H9 (cell line): ENCODE measurements around the gene UGT1A6. TPM values are rescaled to one million over a fixed set of nuclear protein-coding genes. Genes with fewer than 3 reads are reported as not detected.

Experiments used
- DNase-seq: peaks from one replicate; pipeline ENCODE4 v3.0.0-alpha.2; 2017
- H2AFZ ChIP-seq: one replicate; pipeline ENCODE4 v1.6.1; 2013; ENCODE audit warnings: mild to moderate bottlenecking, low read length, control low read depth, moderate library complexity
- H2AK5ac ChIP-seq: 2 replicates; pipeline ENCODE4 v1.6.1; 2013; ENCODE audit warnings: low read length, control low read depth, mixed read lengths; ENCODE audit not compliant: insufficient read length
- H2BK120ac ChIP-seq: one replicate; pipeline ENCODE4 v1.6.1; 2013; ENCODE audit warnings: low read depth, mild to moderate bottlenecking, low read length, control low read depth, inconsistent platforms; ENCODE audit not compliant: poor library complexity, severe bottlenecking
- H2BK12ac ChIP-seq: 2 replicates; pipeline ENCODE4 v1.6.1; 2013; ENCODE audit warnings: low read length, control low read depth, mixed read lengths, low read depth; ENCODE audit not compliant: insufficient read length
- H2BK15ac ChIP-seq: 2 replicates; pipeline ENCODE4 v1.6.1; 2013; ENCODE audit warnings: low read depth, low read length, control low read depth
- H2BK20ac ChIP-seq: one replicate; pipeline ENCODE4 v1.6.1; 2013; ENCODE audit warnings: low read depth, mild to moderate bottlenecking, low read length, control low read depth, inconsistent platforms; ENCODE audit not compliant: poor library complexity, severe bottlenecking
- H2BK5ac ChIP-seq: 2 replicates; pipeline ENCODE4 v1.6.1; 2013; ENCODE audit warnings: low read length, control low read depth, mixed read lengths; ENCODE audit not compliant: insufficient read length
- H3K14ac ChIP-seq: 2 replicates; pipeline ENCODE4 v1.6.1; 2013; ENCODE audit warnings: low read length, control low read depth; ENCODE audit not compliant: insufficient read depth
- H3K18ac ChIP-seq: 2 replicates; pipeline ENCODE4 v1.6.1; 2013; ENCODE audit warnings: low read depth, mild to moderate bottlenecking, mixed read lengths, low read length, control low read depth; ENCODE audit not compliant: insufficient read length
- H3K23ac ChIP-seq: 2 replicates; pipeline ENCODE4 v1.6.1; 2013; ENCODE audit warnings: low read length, control low read depth, mixed read lengths, low read depth; ENCODE audit not compliant: insufficient read length
- H3K23me2 ChIP-seq: 2 replicates; pipeline ENCODE4 v1.6.1; 2013; ENCODE audit warnings: low read depth, mild to moderate bottlenecking, mixed read lengths, low read length, control low read depth; ENCODE audit not compliant: insufficient read length, poor library complexity, severe bottlenecking
- H3K27ac ChIP-seq: 2 replicates; pipeline ENCODE4 v1.5.1; 2013; ENCODE audit warnings: low read length, control low read depth, mixed read lengths, low read depth; ENCODE audit not compliant: insufficient read length
- H3K27me3 ChIP-seq: 2 replicates; pipeline ENCODE4 v1.6.1; 2013; ENCODE audit warnings: low read length, control low read depth, inconsistent platforms; ENCODE audit not compliant: insufficient read depth
- H3K4ac ChIP-seq: 2 replicates; pipeline ENCODE4 v1.6.1; 2013; ENCODE audit warnings: low read depth, mild to moderate bottlenecking, control low read depth, inconsistent platforms, low read length, moderate library complexity
- H3K4me1 ChIP-seq: 2 replicates; pipeline ENCODE4 v1.6.1; 2013; ENCODE audit warnings: low read length, control low read depth, inconsistent platforms; ENCODE audit not compliant: insufficient read depth
- H3K4me2 ChIP-seq: 2 replicates; pipeline ENCODE4 v1.6.1; 2013; ENCODE audit warnings: low read length, control low read depth, mixed read lengths; ENCODE audit not compliant: insufficient read length, insufficient read depth
- H3K56ac ChIP-seq: 2 replicates; pipeline ENCODE4 v1.6.1; 2013; ENCODE audit warnings: low read depth, mild to moderate bottlenecking, mixed read lengths, low read length, control low read depth; ENCODE audit not compliant: insufficient read length
- H3K79me1 ChIP-seq: 2 replicates; pipeline ENCODE4 v1.6.1; 2013; ENCODE audit warnings: low read depth, mild to moderate bottlenecking, moderate library complexity, low read length, control low read depth, inconsistent platforms; ENCODE audit not compliant: insufficient read depth, poor library complexity, severe bottlenecking
- H3K79me2 ChIP-seq: 2 replicates; pipeline ENCODE4 v1.6.1; 2013; ENCODE audit warnings: low read length, control low read depth, inconsistent platforms; ENCODE audit not compliant: insufficient read depth
- H3K9ac ChIP-seq: 2 replicates; pipeline ENCODE4 v1.6.1; 2013; ENCODE audit warnings: low read length, control low read depth, mixed read lengths; ENCODE audit not compliant: insufficient read length; ENCODE audit errors: extremely low read depth
- H3K9me3 ChIP-seq: one replicate; pipeline ENCODE4 v1.6.1; 2013; ENCODE audit warnings: low read depth, low read length, inconsistent platforms; ENCODE audit not compliant: control insufficient read depth
- H3T11ph ChIP-seq: one replicate; pipeline ENCODE4 v1.6.1; 2013; ENCODE audit warnings: mild to moderate bottlenecking, low read length, control low read depth, inconsistent platforms
- H4K20me1 ChIP-seq: one replicate; pipeline ENCODE4 v1.6.1; 2013; ENCODE audit not compliant: control insufficient read depth, insufficient read length, insufficient read depth
- H4K5ac ChIP-seq: 2 replicates; pipeline ENCODE4 v1.6.1; 2013; ENCODE audit warnings: low read depth, mild to moderate bottlenecking, mixed read lengths, low read length, control low read depth; ENCODE audit not compliant: insufficient read length
- H4K8ac ChIP-seq: replicated peaks from 2 replicates; pipeline ENCODE4 v1.6.1; 2013; ENCODE audit warnings: low read length, control low read depth, mixed read lengths, low read depth; ENCODE audit not compliant: insufficient read length
- H4K91ac ChIP-seq: 2 replicates; pipeline ENCODE4 v1.6.1; 2013; ENCODE audit warnings: low read depth, mild to moderate bottlenecking, moderate library complexity, mixed read lengths, low read length, control low read depth; ENCODE audit not compliant: insufficient read length
- H3K27ac Mint-ChIP-seq, 3 experiments: 2 replicates in 2 of 3; 3 replicates in 1 of 3; pipeline ENCODE4 v1.8.0; 2020 to 2021; ENCODE audit warnings: mixed read lengths in 3 of 3, mild to moderate bottlenecking in 1 of 3, moderate library complexity in 1 of 3
- H3K27me3 Mint-ChIP-seq: 2 replicates; pipeline ENCODE4 v1.8.0; 2021; ENCODE audit warnings: low read depth, mild to moderate bottlenecking, moderate library complexity, mixed read lengths
- H3K36me3 Mint-ChIP-seq, 3 experiments: 2 replicates in 2 of 3; 3 replicates in 1 of 3; pipeline ENCODE4 v1.8.0; 2020 to 2021; ENCODE audit warnings: low read depth in 3 of 3, mixed read lengths in 3 of 3; ENCODE audit not compliant: insufficient read depth in 1 of 3
- H3K4me1 Mint-ChIP-seq, 2 experiments: 2 replicates each; pipeline ENCODE4 v1.8.0; 2020; ENCODE audit warnings: mixed read lengths in 2 of 2
- H3K4me3 Mint-ChIP-seq, 2 experiments: 2 replicates in 1 of 2; 3 replicates in 1 of 2; pipeline ENCODE4 v1.8.0; 2020 to 2021; ENCODE audit warnings: mild to moderate bottlenecking in 2 of 2, mixed read lengths in 2 of 2, moderate library complexity in 1 of 2
- H3K9me3 Mint-ChIP-seq, 2 experiments: 2 replicates in 1 of 2; 3 replicates in 1 of 2; pipeline ENCODE4 v1.8.0; 2020; ENCODE audit warnings: mild to moderate bottlenecking in 2 of 2, mixed read lengths in 2 of 2, moderate library complexity in 1 of 2
- WGBS: extraction: QIAGEN DNeasy Blood & Tissue Kit; methylation state at CpG from one replicate; pipeline ENCODE4 v1.1.7; 2013; ENCODE audit warnings: missing lambda C conversion rate, low lambda C conversion rate, mixed read lengths; ENCODE audit not compliant: insufficient read length; ENCODE audit errors: extremely low coverage; 5-methylcytosine and 5-hydroxymethylcytosine counted together
- total RNA-seq: library from RNA; stranded (reverse); gene quantifications from 2 replicates; pipeline ENCODE4 v1.2.1, GENCODE V29; 2021
- TF ChIP-seq, protein P1 (sequence below): fragments of 200-600 bp; sonication (generic); conservative IDR thresholded peaks from 3 replicates; pipeline ENCODE4 v1.8.0; 2021; ENCODE audit warnings: antibody characterized with exemption, mild to moderate bottlenecking

The UGT1A6 gene
- total RNA-seq, 1 experiment from 2014 or later, result not detected

- no peak for DNase-seq
- Histone ChIP-seq H2BK120ac (no peak overlapping the region), H2AK5ac (no peak overlapping the region), H3K79me1 (no peaks in the 10 kb centered on the region), H2BK5ac (no peak overlapping the region), H3K56ac (no peak overlapping the region), H3K9me3 (no peaks in the 10 kb centered on the region), H3K79me2 (no peaks in the 10 kb centered on the region), H2BK12ac (no peak overlapping the region), H2AFZ (no peak overlapping the region), H4K20me1 (no peaks in the 10 kb centered on the region), H3K27me3 (no peaks in the 10 kb centered on the region), H3K4me2 (no peak overlapping the region), H4K5ac (no peak overlapping the region), H3K4ac (no peak overlapping the region), H3K18ac (no peak overlapping the region), H3K14ac (no peak overlapping the region; the same call in 1 of the 2 replicates), H3K27ac (no peak overlapping the region), H3K4me1 (no peaks in the 10 kb centered on the region), H2BK15ac (no peak overlapping the region), H3T11ph (no peak overlapping the region), H4K91ac (no peak overlapping the region), H4K8ac (no peak overlapping the region), H3K9ac (no peak overlapping the region), H3K23me2 (no peaks in the 10 kb centered on the region), H2BK20ac (no peak overlapping the region), H3K23ac (no peak overlapping the region)
- TF ChIP-seq, protein P1, sequence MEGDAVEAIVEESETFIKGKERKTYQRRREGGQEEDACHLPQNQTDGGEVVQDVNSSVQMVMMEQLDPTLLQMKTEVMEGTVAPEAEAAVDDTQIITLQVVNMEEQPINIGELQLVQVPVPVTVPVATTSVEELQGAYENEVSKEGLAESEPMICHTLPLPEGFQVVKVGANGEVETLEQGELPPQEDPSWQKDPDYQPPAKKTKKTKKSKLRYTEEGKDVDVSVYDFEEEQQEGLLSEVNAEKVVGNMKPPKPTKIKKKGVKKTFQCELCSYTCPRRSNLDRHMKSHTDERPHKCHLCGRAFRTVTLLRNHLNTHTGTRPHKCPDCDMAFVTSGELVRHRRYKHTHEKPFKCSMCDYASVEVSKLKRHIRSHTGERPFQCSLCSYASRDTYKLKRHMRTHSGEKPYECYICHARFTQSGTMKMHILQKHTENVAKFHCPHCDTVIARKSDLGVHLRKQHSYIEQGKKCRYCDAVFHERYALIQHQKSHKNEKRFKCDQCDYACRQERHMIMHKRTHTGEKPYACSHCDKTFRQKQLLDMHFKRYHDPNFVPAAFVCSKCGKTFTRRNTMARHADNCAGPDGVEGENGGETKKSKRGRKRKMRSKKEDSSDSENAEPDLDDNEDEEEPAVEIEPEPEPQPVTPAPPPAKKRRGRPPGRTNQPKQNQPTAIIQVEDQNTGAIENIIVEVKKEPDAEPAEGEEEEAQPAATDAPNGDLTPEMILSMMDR, result no peak
- no peak overlapping the region for H3K4me3 Mint-ChIP-seq
- H3K27me3 Mint-ChIP-seq, result peaks cover 15% of the 10 kb centered on the region
- peaks cover 14 to 21% of the 10 kb centered on the region in 2 experiments for H3K9me3 Mint-ChIP-seq
- H3K4me1 Mint-ChIP-seq, result peaks cover 2 to 4% of the 10 kb centered on the region in 2 experiments; a peak in 3 of 4 replicates
- H3K36me3 Mint-ChIP-seq, result peaks cover 0 to 5% (median 4%) of the 10 kb centered on the region in 3 experiments; a peak in 2 of 7 replicates
- H3K27ac Mint-ChIP-seq, result no peak overlapping the region
- no CpG with 5 or more reads among the region's 2 CpGs for WGBS
Measured at GRCh38 chr2:233803292-233803911, 110.7 kb downstream of the UGT1A6 start.
